Measurements from ENCODE around the gene PCGF3.

The PCGF3 gene

DNA sequence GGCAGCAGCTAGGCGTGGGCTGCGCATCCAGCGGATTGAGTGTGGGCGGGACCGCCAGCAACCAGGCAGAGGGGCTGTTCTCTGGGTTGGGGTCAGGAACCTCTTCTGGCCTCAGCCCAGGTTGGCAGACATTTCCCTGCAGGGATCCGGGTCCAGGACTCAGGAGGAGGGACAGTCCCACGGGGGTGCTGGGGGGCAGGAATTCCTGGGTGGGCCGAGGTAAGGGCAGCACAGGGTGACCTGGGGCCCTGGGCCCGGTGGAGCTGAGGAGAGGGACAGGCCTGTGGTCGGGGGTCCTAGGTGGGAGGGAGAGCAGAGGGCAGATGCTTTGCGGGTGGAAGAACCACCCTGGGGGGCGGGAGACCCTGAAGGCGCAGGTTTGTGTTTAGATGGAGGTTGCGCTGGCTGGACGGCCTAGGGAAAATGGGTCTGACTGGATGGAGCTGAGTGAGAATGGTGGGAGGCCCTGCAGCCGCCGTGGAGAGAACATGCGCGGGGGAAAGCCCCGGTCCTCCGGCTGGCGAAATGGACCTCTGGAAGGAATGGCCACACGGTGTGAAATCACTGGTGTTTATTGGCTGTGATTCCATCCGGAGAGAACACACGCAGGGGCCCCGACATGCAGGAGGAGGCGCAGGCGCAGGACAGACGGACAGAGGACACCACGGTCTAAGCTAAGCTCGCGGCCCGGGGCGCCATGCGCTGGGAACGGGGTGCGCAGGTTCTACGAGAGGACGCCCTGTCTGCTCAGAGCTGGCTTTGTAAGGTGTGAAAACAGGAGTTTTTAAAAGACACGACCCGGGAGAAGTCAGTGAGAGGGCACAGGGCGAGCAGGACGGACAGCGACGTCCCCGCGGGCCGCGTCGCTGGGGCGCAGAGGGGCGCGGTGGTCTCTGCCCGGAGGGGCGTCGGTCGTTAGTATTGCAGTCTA is 79.0 kb downstream of the PCGF3 start:
- DNase-seq (ENCODE audit: low spot score), result no peak

DNA sequence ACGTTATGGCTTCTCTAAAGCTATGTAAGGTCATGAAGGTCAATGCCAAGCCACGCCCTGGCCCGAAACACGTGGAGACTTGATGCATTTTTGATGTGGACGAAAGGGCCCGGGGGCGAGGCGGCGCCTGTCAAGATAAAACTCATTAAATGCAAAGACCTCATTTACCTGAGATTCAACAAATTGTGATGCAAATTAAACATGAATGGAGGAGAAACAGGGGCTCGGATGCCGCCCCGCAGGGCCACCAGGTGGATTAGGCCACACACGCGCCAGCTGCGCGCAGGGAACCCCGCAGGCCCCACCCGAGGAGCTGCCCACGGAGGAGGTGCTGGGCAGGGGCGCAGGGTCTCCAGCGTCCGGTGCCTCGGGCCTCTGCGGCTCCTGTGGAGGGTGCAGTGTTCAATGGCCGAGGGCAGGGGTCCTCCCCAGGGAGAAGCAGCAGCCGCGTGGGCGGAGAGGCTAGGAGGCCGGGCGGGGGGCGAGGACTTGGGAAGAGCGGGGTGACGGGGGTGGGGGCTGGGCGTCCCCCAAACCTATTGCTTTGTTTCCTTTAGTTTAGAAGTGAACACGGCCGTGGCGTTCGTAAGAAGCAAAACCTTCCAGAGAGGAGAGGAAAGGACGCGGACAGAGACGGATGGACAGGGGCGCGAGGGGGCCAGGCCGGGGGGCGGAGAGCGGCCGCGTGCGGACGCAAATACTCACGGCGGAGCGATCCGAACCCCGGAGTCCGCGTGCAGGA is 79.9 kb downstream of the PCGF3 start:
- DNase-seq (ENCODE audit: low spot score), result no peak

GRCh38 chr4:786074-786741 is 80.6 kb downstream of the PCGF3 start:
- no peak for DNase-seq (ENCODE audit: low spot score)

GRCh38 chr4:786861-787300 is 81.2 kb downstream of the PCGF3 start:
- DNase-seq (ENCODE audit: low spot score), result no peak

DNA sequence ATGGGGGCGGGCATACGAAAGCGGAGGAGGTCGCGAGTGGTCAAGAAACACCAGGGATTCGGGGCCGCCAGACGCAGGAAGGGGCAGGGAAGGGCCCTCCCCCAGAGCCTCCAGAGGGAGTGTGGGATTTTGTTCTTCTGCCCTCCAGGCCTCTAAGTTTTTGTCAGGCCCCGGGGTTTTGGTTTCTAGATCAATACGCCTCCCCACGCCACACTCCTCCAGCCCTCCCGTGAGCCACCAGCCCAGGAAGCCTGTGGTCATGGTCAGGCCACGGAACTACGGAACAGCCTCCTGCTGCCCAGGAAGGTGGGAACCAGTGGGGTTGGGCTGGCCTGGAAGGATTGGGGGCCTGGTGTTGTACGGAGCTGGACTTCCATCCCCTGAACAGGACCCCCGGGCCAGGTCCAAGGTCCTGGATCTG is 81.9 kb downstream of the PCGF3 start:
- no peak for DNase-seq (ENCODE audit: low spot score)

DNA sequence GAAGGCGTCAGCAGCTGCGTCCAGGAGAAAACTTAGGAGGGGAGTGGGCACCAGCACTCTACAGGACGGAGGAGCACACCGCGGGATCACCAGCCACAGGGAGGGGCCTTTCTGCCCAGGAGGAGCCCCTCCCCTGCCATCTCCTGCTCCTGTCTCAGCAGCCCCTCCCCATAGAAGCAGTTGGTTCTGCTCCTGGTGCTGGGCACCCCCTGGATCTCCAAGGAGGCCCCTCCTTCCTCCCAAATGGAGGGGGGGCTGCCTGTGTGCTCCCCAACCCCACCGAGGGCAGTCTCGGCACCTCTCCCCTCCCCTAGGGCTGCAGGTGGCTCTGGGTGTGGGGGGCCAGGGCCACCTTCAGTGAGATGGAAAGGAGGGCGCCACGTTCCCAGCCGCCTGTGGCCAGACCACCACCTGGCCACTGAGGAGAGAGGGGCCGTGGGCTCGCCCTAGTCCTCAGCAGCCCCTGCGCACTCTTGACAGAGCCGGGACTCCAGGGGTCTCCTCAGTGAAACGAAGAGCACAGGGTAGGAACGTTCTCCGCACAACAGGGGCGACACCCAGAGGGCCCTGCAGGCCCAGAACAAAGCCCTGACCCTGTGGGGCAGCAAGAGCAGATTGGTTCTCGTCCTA is 82.5 kb downstream of the PCGF3 start:
- no peak for DNase-seq (ENCODE audit: low spot score)

GRCh38 chr4:788636-789297 is 83.1 kb downstream of the PCGF3 start:
- no peak for DNase-seq (ENCODE audit: low spot score)

GRCh38 chr4:789571-790465 is 84.2 kb downstream of the PCGF3 start:
- no peak for DNase-seq (ENCODE audit: low spot score)

DNA sequence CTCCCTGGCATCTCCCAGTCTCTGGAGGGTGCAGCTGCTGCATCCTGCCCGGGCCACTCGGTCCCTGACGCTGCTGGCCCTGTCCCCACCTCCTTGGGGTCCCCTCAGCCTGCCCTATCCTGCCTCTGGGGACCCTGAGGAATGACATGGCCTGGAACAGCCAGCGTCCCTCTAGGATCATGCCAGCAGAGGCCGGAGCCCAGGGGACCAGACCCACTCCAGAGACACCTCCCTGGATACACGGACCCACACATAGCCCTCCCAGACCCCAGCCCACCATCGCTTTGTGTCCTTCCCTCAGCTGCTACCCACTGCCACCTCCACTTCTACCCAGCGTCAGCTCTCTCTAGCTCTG is 84.8 kb downstream of the PCGF3 start:
- DNase-seq (ENCODE audit: low spot score), result no peak

- no peak for DNase-seq (ENCODE audit: low spot score)
Measured at GRCh38 chr4:791252-791897, 85.7 kb downstream of the PCGF3 start.

- DNase-seq (ENCODE audit: low spot score), result peak; percentile 59
Measured at GRCh38 chr4:791898-792625, 86.4 kb downstream of the PCGF3 start.

DNA sequence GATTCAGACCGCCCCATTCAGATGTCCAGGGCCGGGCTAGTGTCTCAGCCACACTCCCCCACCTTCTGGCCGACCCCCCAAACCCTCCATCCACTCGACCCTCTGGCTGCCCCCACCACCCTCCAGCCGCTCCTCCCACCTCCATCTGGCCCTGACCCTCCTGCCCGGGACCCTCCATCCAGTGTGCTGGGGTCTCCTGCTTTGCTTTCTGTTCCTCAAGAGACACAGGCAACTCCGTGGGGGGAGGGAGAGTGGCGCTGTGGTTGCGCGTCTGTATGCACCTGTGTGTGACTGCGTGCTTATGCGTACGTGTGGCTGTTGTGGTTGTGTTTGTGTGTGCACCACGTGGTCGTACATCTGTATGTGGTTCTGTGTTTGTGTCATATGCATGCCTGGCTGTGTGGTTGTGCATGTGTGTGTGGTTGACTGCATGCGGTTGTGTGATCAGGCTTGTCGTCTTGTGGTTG is 87.0 kb downstream of the PCGF3 start:
- no peak for DNase-seq (ENCODE audit: low spot score)

- DNase-seq (ENCODE audit: low spot score), result peak; percentile 65
Measured at GRCh38 chr4:793093-793861, 87.6 kb downstream of the PCGF3 start.

GRCh38 chr4:793941-794621 is 88.4 kb downstream of the PCGF3 start:
- peak; percentile 70 for DNase-seq (ENCODE audit: low spot score)

DNA sequence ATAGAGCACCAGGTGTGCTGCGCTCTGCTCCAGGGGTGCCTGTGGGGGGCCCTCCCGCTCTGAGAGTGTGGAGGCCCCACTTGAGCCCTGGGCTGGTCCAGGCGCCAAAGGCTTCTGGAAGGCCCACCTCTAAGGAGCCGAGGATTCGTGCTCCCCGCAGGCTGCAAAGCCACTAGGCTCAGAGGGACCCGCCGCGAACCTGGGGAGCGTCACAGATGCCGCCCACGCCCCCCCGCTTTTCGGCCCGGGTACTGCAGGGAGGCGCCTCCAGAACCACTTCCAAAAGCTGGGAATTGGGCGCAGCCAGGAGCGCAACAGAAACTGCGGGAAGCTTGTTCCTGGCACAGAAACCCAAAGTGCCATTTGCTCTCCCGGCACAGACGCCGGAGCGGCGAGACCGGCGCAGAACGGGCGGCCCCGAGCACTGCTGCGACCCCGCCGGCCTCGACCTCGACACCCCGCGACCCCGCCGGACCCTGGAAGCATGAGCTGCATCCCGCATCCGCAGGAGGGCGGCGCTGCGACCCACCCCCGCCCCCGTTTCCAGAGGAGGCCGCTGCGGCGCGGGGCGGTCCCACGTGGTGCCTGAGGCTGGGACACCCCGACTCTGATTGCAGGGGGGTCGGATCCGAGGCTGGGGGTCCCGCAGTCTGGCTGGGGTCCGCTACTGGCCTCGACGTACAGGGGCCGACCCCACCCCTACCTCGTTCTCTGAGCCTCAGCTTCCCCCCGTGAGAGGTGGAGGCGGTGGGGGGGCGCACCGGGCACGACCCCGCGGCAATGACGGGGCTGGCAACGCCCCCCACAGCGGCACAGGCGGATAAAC is 89.5 kb downstream of the PCGF3 start:
- peak; percentile 83 for DNase-seq (ENCODE audit: low spot score)

DNA sequence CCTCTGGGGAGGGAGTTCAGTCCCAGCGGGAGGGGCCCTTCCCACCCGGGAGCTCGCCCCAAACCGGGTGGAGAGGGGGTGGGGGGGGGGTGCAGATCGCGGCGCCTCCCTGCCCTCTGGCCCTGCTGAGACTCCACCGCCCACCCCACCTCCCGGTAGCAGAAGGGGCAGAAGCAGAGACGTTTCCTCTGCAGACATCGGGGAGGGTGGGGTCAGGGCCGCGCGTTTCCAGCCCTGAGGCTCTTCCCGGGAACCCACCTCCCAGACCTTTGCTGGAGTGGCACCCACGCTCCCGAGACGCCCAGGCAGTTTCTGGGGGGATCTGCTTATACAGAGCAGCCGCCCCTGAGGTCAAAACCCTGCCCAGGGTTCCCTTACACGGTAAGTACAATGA is 90.1 kb downstream of the PCGF3 start:
- no peak for DNase-seq (ENCODE audit: low spot score)

DNA sequence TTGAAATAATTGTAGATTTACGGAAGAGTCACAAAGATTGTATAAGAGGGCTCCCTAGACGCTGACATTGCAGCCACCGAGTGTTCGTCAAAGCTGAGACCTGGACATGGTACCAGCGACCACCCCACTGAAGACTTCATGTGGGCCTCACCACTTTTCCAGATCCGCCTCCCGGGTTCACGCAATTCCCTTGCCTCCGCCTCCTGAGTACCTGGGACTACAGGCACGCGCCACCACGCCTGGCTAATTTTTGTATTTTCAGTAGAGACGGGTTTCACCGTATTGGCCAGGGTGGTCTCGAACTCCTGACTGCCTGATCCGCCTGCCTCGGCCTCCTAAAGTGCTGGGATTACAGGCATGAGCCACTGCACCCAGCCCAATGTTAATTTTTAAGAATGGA is 90.6 kb downstream of the PCGF3 start:
- DNase-seq (ENCODE audit: low spot score), result no peak

Data from cerebellar cortex (tissue), 1 donor.